OCI-LY1 (cell line): Measurements from ENCODE around the gene RNASE8.

Experiments used
- H2AFZ ChIP-seq: fragments of 200-600 bp; sonication (generic), shearing (Covaris generic); 2 replicates; pipeline ENCODE4 v1.6.0; 2014; ENCODE audit warnings: antibody characterized with exemption, mild to moderate bottlenecking, low read length
- H3F3A ChIP-seq: fragments of 200-600 bp; sonication (generic), shearing (Covaris generic); 2 replicates; pipeline ENCODE4 v1.6.0; 2014; ENCODE audit warnings: mild to moderate bottlenecking, antibody characterized with exemption, low read length, moderate library complexity; ENCODE audit not compliant: insufficient read depth
- H3K27ac ChIP-seq: fragments of 200-600 bp; sonication (generic); 2 replicates; pipeline ENCODE4 v1.5.1; 2014; ENCODE audit warnings: low read length, mixed run types, mild to moderate bottlenecking, low read depth; ENCODE audit not compliant: poor library complexity, severe bottlenecking
- H3K27me3 ChIP-seq: fragments of 200-600 bp; sonication (generic); 2 replicates; pipeline ENCODE4 v1.6.0; 2014; ENCODE audit warnings: antibody characterized with exemption, mild to moderate bottlenecking, low read length, moderate library complexity; ENCODE audit not compliant: insufficient read depth
- H3K36me3 ChIP-seq: fragments of 200-600 bp; sonication (generic); 2 replicates; pipeline ENCODE4 v1.6.1; 2014; ENCODE audit warnings: mild to moderate bottlenecking, antibody characterized with exemption, low read length, moderate library complexity, mixed read lengths; ENCODE audit not compliant: insufficient read depth
- H3K4me1 ChIP-seq: fragments of 200-600 bp; sonication (generic); 2 replicates; pipeline ENCODE4 v1.5.1; 2014; ENCODE audit warnings: mild to moderate bottlenecking, low read length, moderate library complexity; ENCODE audit not compliant: insufficient read depth, severe bottlenecking
- H3K4me2 ChIP-seq: fragments of 200-600 bp; sonication (generic), shearing (Covaris generic); 2 replicates; pipeline ENCODE4 v1.6.1; 2014; ENCODE audit warnings: low read length
- H3K4me3 ChIP-seq: fragments of 200-600 bp; sonication (generic); 2 replicates; pipeline ENCODE4 v1.5.1; 2014; ENCODE audit warnings: low read length, low read depth, mild to moderate bottlenecking, mixed read lengths; ENCODE audit not compliant: poor library complexity, severe bottlenecking
- H3K79me2 ChIP-seq: fragments of 200-600 bp; shearing (Covaris generic); 2 replicates; pipeline ENCODE4 v1.6.1; 2016; ENCODE audit warnings: mixed run types, low read length, mixed read lengths; ENCODE audit not compliant: insufficient read depth
- H3K9ac ChIP-seq: fragments of 200-600 bp; sonication (generic), shearing (Covaris generic); 2 replicates; pipeline ENCODE4 v1.6.1; 2014; ENCODE audit warnings: mild to moderate bottlenecking, low read length, mixed read lengths
- H3K9me2 ChIP-seq: fragments of 200-600 bp; sonication (generic), shearing (Covaris generic); 2 replicates; pipeline ENCODE4 v1.6.1; 2014; ENCODE audit warnings: low read depth, mild to moderate bottlenecking, low read length, mixed read lengths
- H3K9me3 ChIP-seq: fragments of 200-600 bp; shearing (Covaris generic); 2 replicates; pipeline ENCODE4 v1.6.1; 2014; ENCODE audit warnings: low read length, mixed read lengths
- H4K20me1 ChIP-seq: fragments of 200-600 bp; sonication (generic), shearing (Covaris generic); 2 replicates; pipeline ENCODE4 v1.6.0; 2016; ENCODE audit warnings: mild to moderate bottlenecking, low read length; ENCODE audit not compliant: insufficient read depth
- CTCF ChIP-seq: fragments of 200-600 bp; sonication (generic), shearing (Covaris generic); IDR thresholded peaks from 2 replicates; pipeline ENCODE4 v1.5.1; 2017; ENCODE audit warnings: mild to moderate bottlenecking, antibody characterized with exemption, low read length, moderate library complexity, mixed read lengths
- EZH2 ChIP-seq: fragments of 200-600 bp; sonication (generic), shearing (Covaris generic); IDR thresholded peaks from 2 replicates; pipeline ENCODE4 v1.8.0; 2017; ENCODE audit warnings: borderline replicate concordance, mixed run types, mild to moderate bottlenecking, antibody characterized with exemption, low read length, moderate library complexity, mixed read lengths

RNASE8 gene

DNA sequence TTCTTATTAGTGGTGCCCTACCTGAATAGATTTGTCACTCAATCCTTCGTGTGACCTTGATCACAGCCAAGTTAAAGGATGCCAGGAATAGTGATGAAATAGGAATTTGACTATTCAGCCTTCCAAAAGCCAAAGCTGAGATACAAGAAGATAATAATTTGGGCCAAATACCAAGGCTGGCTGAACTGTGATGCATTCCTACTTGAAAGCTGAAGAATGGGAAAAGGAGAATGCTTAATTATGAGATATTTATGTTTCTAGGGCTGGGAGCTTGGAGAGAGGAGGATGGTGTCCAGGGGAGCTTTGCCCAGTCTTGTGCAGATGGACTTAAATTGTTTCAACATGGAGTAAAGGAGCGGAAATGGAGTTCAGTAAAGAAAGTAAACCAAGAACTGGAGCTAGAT, 10.2 kb upstream of the RNASE8 start:
- TF ChIP-seq CTCF (no peak), EZH2 (no peak)
- Histone ChIP-seq H3K4me2 (no peak overlapping the region), H3K9ac (no peak overlapping the region), H3F3A (no peaks in the 10 kb centered on the region), H3K27ac (no peak overlapping the region), H3K4me1 (no peaks in the 10 kb centered on the region), H3K9me3 (no peaks in the 10 kb centered on the region), H3K79me2 (no peaks in the 10 kb centered on the region), H2AFZ (no peak overlapping the region), H3K4me3 (no peak overlapping the region), H3K27me3 (peaks cover 3% of the 10 kb centered on the region; the same call in 1 of the 2 replicates), H3K36me3 (no peaks in the 10 kb centered on the region), H3K9me2 (no peaks in the 10 kb centered on the region), H4K20me1 (no peaks in the 10 kb centered on the region)

DNA sequence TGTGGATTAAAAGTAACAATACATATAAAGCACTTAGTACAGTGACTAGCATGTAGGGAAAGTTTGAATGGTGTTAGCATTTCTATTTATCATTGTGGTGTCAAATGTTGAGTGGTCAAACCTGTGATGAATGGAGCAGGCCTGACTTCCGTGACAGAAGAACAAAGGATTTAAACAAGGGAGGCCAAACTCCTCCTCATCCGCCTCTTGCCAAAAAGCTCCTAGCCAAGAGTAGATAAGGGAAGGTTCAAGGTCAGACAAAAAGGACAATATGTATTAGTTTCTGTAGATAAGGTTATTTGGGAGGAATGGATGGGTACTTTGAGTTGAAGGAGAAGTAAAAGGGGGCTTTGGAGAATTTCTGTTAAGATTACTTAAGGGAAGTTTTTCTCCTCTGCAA, 9.0 kb upstream of the RNASE8 start:
- Histone ChIP-seq H3K36me3 (no peaks in the 10 kb centered on the region), H3K9me2 (no peaks in the 10 kb centered on the region), H3K9ac (no peak overlapping the region), H3K4me3 (no peak overlapping the region), H3K27ac (no peak overlapping the region), H3K79me2 (no peaks in the 10 kb centered on the region), H3K27me3 (peaks cover 3% of the 10 kb centered on the region; the same call in 1 of the 2 replicates), H3K4me2 (no peak overlapping the region), H3K9me3 (no peaks in the 10 kb centered on the region), H4K20me1 (no peaks in the 10 kb centered on the region), H2AFZ (no peak overlapping the region), H3K4me1 (no peaks in the 10 kb centered on the region), H3F3A (no peaks in the 10 kb centered on the region)
- TF ChIP-seq CTCF: no peak
- TF ChIP-seq EZH2: no peak

DNA sequence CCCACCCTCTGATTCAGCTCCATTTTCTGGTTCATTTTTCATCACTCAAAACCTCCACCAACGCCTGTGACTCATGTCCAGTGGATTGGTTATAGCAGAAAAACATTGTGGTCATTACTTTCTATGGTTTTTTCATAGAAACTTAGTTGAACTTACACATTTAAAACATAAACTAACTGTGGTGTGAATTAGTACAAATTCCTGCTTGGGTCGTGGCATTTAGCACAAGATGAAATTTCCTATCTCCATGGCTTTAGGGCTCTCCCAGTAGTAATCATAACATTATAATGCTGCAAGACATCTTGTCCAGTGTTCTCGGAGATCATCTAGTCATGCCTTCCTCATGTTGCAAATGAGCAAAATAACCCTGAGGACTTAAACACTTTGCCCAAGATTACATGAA, 8.3 kb upstream of the RNASE8 start:
- Histone ChIP-seq H3K4me3 (no peak overlapping the region), H2AFZ (no peak overlapping the region), H3K9me2 (no peaks in the 10 kb centered on the region), H4K20me1 (no peaks in the 10 kb centered on the region), H3K9me3 (no peaks in the 10 kb centered on the region), H3K4me1 (no peaks in the 10 kb centered on the region), H3F3A (no peaks in the 10 kb centered on the region), H3K4me2 (no peak overlapping the region), H3K9ac (no peak overlapping the region), H3K27me3 (peaks cover 3% of the 10 kb centered on the region; the same call in 1 of the 2 replicates), H3K36me3 (no peaks in the 10 kb centered on the region), H3K27ac (no peak overlapping the region), H3K79me2 (no peaks in the 10 kb centered on the region)
- TF ChIP-seq CTCF: no peak
- TF ChIP-seq EZH2: no peak
